Caco-2 (cell line): ENCODE data around the gene UXS1. TPM values are rescaled to one million over a fixed set of nuclear protein-coding genes. Genes with fewer than 3 reads are reported as not detected.

Experiments used
- BruUV-seq: library from RNA; stranded (reverse); fragments of 400-500 nt; replicated peaks from 2 replicates; lab custom pipeline; 2021; lab: Mats Ljungman, UMichigan
- CTCF ChIA-PET: fragments of 300-600 bp; sonication (Branson Sonifier 250); formaldehyde crosslinking; loops from one replicate; lab custom pipeline; 2022; ENCODE audit warnings: antibody characterized with exemption; lab: Charles Lee
- POLR2A ChIA-PET: fragments of 300-600 bp; sonication (Branson Sonifier 250); formaldehyde crosslinking; loops from one replicate; lab custom pipeline; 2022; ENCODE audit warnings: antibody characterized with exemption; lab: Charles Lee
- DNase-seq, 2 experiments: peaks; one replicate each; pipeline versions ENCODE4 v3.0.0 to v3.0.0-alpha.2; 2020 to 2022
- H3K27me3 ChIP-seq: replicated peaks from 2 replicates; pipeline ENCODE4 v1.6.0; 2011; ENCODE audit warnings: low read length; ENCODE audit not compliant: control insufficient read depth, insufficient read depth
- H3K36me3 ChIP-seq: 2 replicates; pipeline ENCODE4 v1.5.1; 2011; ENCODE audit warnings: low read length; ENCODE audit not compliant: control insufficient read depth, insufficient read depth
- H3K4me1 ChIP-seq: fragments of 250-450 bp; sonication (Bioruptor Pico); 2 replicates; pipeline ENCODE4 v1.5.1; 2020; ENCODE audit warnings: mild to moderate bottlenecking
- H3K4me3 ChIP-seq: 2 replicates; pipeline ENCODE4 v1.5.1; 2011; ENCODE audit warnings: low read depth, mild to moderate bottlenecking, control low read depth, low read length
- H3K9me3 ChIP-seq: fragments of 250-450 bp; sonication (Bioruptor Pico); 2 replicates; pipeline ENCODE4 v1.5.1; 2020; ENCODE audit warnings: mild to moderate bottlenecking, moderate library complexity
- H3K27ac Mint-ChIP-seq: one replicate; pipeline ENCODE4 v1.8.0; 2022; ENCODE audit warnings: mixed read lengths; ENCODE audit not compliant: unreplicated experiment
- H3K27me3 Mint-ChIP-seq: one replicate; pipeline ENCODE4 v1.8.0; 2022; ENCODE audit warnings: mixed read lengths; ENCODE audit not compliant: insufficient read depth, unreplicated experiment
- H3K36me3 Mint-ChIP-seq: one replicate; pipeline ENCODE4 v1.8.0; 2022; ENCODE audit warnings: mild to moderate bottlenecking, mixed read lengths; ENCODE audit not compliant: insufficient read depth, unreplicated experiment
- H3K4me1 Mint-ChIP-seq: one replicate; pipeline ENCODE4 v1.8.0; 2022; ENCODE audit warnings: low read depth, mixed read lengths; ENCODE audit not compliant: unreplicated experiment
- H3K4me3 Mint-ChIP-seq: one replicate; pipeline ENCODE4 v1.8.0; 2022; ENCODE audit warnings: mild to moderate bottlenecking, moderate library complexity, mixed read lengths; ENCODE audit not compliant: unreplicated experiment
- H3K9me3 Mint-ChIP-seq: one replicate; pipeline ENCODE4 v1.8.0; 2022; ENCODE audit warnings: mixed read lengths; ENCODE audit not compliant: unreplicated experiment
- intact Hi-C: fragments of 100-400 bp; cut with micrococcal nuclease; formaldehyde crosslinking; loops from one replicate; pipeline ENCODE4 v1.10.0; 2022; ENCODE audit not compliant: unreplicated experiment
- total RNA-seq: library from RNA; stranded (reverse); gene quantifications from 2 replicates; pipeline ENCODE4 v1.2.3, GENCODE V29; 2022
- TF ChIP-seq, protein P1 (sequence below), 2 experiments: fragments of 200-600 bp in 1 of 2; IDR thresholded peaks; 1 replicate in 1 of 2; 2 replicates in 1 of 2; pipeline versions ENCODE4 v1.5.1 to v1.8.0; 2011 to 2022; ENCODE audit warnings: antibody characterized with exemption in 1 of 2, control low read depth in 1 of 2, inconsistent platforms in 1 of 2, low read depth in 1 of 2, low read length in 1 of 2, mild to moderate bottlenecking in 1 of 2, moderate library complexity in 1 of 2; ENCODE audit not compliant: insufficient read depth in 1 of 2, severe bottlenecking in 1 of 2, unreplicated experiment in 1 of 2

The UXS1 gene
- total RNA-seq, 1 experiment from 2014 or later: 72.7 TPM

DNA sequence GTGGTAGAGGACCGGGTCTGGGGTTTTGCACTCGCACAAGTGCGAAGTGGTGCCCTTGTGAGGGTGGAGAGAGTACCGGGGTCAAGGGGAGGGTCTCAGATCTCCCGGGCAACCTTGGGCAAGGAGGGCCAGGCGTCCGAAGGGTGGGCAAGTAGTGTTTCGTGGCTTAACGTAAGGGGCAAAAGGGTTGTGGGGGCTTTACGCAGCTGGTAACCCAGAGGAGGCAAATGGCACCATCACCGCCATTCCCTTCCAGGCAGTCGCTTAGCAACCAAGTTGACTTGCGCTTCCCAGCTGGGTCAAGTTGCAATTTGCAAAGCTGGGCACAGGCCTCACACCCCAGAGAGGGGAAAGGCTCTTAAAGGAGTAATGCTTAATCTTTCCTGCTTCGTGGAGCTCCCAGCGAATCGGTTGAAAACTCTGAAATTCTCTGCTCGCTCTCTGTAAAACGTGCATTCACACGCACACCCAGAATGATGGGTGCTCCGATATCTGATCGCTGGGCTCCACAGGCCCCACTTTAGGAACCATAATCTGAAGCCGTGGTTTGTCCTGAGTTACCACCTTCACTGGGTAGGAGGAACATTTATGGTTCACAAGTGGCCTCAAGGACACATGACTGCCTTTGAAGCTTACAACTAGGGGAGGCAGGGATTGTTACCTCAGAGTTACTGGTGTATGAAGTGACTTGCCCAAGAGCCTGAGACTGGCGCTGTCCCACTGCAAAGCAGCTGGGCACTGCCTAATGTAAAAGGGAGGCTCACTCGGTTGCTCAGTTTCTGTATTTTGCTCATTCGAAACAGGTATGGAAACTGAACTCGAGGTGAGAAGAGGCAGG is 127.9 kb downstream of the UXS1 start:
- intact Hi-C loops: no loop called here
- ChIA-PET POLR2A (no interaction called here), CTCF (no interaction called here)
- DNase-seq: no peak
- Histone ChIP-seq H3K4me1 (no peaks in the 10 kb centered on the region), H3K9me3 (no peaks in the 10 kb centered on the region), H3K27me3 (no peaks in the 10 kb centered on the region), H3K4me3 (no peak overlapping the region), H3K36me3 (no peaks in the 10 kb centered on the region)
- Mint-ChIP-seq H3K4me3 (no peak overlapping the region), H3K27me3 (peaks cover 4% of the 10 kb centered on the region), H3K9me3 (no peaks in the 10 kb centered on the region), H3K36me3 (no peaks in the 10 kb centered on the region), H3K4me1 (no peaks in the 10 kb centered on the region), H3K27ac (no peak overlapping the region)
- no TSS peak for BruUV-seq
- TF ChIP-seq, protein P1, sequence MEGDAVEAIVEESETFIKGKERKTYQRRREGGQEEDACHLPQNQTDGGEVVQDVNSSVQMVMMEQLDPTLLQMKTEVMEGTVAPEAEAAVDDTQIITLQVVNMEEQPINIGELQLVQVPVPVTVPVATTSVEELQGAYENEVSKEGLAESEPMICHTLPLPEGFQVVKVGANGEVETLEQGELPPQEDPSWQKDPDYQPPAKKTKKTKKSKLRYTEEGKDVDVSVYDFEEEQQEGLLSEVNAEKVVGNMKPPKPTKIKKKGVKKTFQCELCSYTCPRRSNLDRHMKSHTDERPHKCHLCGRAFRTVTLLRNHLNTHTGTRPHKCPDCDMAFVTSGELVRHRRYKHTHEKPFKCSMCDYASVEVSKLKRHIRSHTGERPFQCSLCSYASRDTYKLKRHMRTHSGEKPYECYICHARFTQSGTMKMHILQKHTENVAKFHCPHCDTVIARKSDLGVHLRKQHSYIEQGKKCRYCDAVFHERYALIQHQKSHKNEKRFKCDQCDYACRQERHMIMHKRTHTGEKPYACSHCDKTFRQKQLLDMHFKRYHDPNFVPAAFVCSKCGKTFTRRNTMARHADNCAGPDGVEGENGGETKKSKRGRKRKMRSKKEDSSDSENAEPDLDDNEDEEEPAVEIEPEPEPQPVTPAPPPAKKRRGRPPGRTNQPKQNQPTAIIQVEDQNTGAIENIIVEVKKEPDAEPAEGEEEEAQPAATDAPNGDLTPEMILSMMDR (IDR thresholded peaks at IDR 0.05; ENCODE audit: insufficient read depth in 1 of 2, low read depth in 1 of 2, low read length in 1 of 2, severe bottlenecking in 1 of 2, unreplicated experiment in 1 of 2): no peak

DNA sequence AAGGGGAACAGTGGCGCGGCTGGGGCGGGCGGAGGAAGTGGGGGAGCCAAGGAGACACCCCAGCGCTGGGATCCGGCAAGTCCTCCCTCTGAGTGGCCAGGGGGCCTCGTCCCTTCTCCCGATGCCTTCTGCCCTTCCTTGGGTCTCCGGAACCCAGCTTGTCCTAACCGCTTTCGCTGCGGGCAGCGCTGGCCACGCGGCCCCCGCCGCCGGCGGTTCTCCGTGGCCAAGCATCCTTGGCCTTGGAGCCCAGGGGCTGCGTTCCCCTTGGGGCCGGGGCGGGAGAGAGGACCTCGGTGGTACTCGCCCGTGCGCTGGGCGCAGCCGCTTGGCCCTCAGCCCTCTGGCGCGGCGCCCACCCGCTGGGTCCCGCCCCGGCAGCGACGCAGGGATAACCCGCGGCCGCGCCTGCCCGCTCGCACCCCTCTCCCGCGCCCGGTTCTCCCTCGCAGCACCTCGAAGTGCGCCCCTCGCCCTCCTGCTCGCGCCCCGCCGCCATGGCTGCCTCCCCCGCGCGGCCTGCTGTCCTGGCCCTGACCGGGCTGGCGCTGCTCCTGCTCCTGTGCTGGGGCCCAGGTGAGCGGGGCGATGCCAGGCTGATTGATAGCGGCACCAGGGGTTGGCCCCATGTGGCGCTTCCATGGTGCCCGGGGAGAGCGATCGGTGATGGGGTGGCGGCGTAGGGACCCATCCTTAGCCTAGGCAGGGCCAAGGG is 128.7 kb downstream of the UXS1 start:
- CTCF ChIA-PET: no interaction called here
- POLR2A ChIA-PET: no interaction called here
- Histone ChIP-seq H3K4me1 (no peaks in the 10 kb centered on the region), H3K4me3 (no peak overlapping the region), H3K27me3 (no peaks in the 10 kb centered on the region), H3K9me3 (no peaks in the 10 kb centered on the region), H3K36me3 (no peaks in the 10 kb centered on the region)
- Mint-ChIP-seq H3K27ac (no peak overlapping the region), H3K4me3 (no peak overlapping the region), H3K9me3 (peaks cover 3% of the 10 kb centered on the region), H3K36me3 (no peaks in the 10 kb centered on the region), H3K27me3 (peaks cover 4% of the 10 kb centered on the region), H3K4me1 (no peaks in the 10 kb centered on the region)
- no peak for DNase-seq
- no TSS peak for BruUV-seq
- intact Hi-C loops: no loop called here
- TF ChIP-seq, protein P1 (IDR thresholded peaks at IDR 0.05; ENCODE audit: insufficient read depth in 1 of 2, low read depth in 1 of 2, low read length in 1 of 2, severe bottlenecking in 1 of 2, unreplicated experiment in 1 of 2): no peak

DNA sequence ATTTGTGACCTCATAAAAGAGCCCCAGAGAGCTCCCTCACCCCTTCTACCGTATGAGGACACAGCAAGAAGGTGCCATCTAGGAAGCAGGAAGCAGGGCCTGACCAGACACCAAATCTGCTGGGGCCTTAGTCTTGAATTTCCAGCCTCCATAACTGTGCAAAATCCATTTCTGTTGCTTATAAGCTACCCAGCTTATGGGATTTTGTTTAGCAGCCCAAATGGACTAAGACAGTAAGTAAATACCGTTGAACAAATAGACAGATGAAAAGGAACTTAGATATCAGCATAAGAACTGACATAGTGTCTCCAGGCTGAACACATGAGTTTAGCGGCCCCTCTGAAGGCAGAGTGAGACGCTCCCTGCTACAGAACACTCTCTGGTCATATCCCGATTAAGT is 130.9 kb downstream of the UXS1 start:
- intact Hi-C loops: no loop called here
- Histone ChIP-seq H3K36me3 (no peaks in the 10 kb centered on the region), H3K9me3 (no peaks in the 10 kb centered on the region), H3K4me3 (no peak overlapping the region), H3K27me3 (no peaks in the 10 kb centered on the region), H3K4me1 (no peaks in the 10 kb centered on the region)
- ChIA-PET POLR2A (no interaction called here), CTCF (no interaction called here)
- no TSS peak for BruUV-seq
- H3K27ac Mint-ChIP-seq: no peak overlapping the region
- no peak for DNase-seq
- H3K9me3 Mint-ChIP-seq: peaks cover 11% of the 10 kb centered on the region
- no peak overlapping the region for H3K4me3 Mint-ChIP-seq
- H3K4me1 Mint-ChIP-seq: no peaks in the 10 kb centered on the region
- TF ChIP-seq, protein P1 (IDR thresholded peaks at IDR 0.05; ENCODE audit: insufficient read depth in 1 of 2, low read depth in 1 of 2, low read length in 1 of 2, severe bottlenecking in 1 of 2, unreplicated experiment in 1 of 2): no peak
- H3K36me3 Mint-ChIP-seq: no peaks in the 10 kb centered on the region
- peaks cover 2% of the 10 kb centered on the region for H3K27me3 Mint-ChIP-seq
